Thoracic aorta (tissue), 2 donors: Measurements from ENCODE around the gene TRHDE. TPM values are rescaled to one million over a fixed set of nuclear protein-coding genes. Genes with fewer than 3 reads are reported as not detected.

Experiments
- ATAC-seq: fragments of 150-250 bp; one replicate; pipeline ENCODE4 v1.8.0; 2017; ENCODE audit warnings: low read depth; ENCODE audit not compliant: insufficient number of reproducible peaks, low FRiP score
- DNase-seq: peaks from one replicate; pipeline ENCODE4 v3.0.0-alpha.2; 2020; ENCODE audit warnings: low spot score
- H3K27ac ChIP-seq, 2 donors: fragments of 200-600 bp; sonication (generic); 1 replicate in 1 of 2; 2 replicates in 1 of 2; pipeline ENCODE4 v1.5.1; 2016; ENCODE audit warnings: mild to moderate bottlenecking in 2 of 2, moderate library complexity in 2 of 2
- H3K27me3 ChIP-seq: fragments of 200-600 bp; sonication (generic); replicated peaks from 2 replicates; pipeline ENCODE4 v1.6.0; 2016; ENCODE audit warnings: mild to moderate bottlenecking; ENCODE audit not compliant: insufficient read depth
- H3K36me3 ChIP-seq: fragments of 200-600 bp; sonication (generic); one replicate; pipeline ENCODE4 v1.5.1; 2016
- H3K4me1 ChIP-seq, 2 donors: fragments of 200-600 bp; sonication (generic); 1 replicate in 1 of 2; 2 replicates in 1 of 2; pipeline versions ENCODE4 v1.5.1 to v1.6.0; 2016; ENCODE audit warnings: low read depth in 2 of 2, mild to moderate bottlenecking in 1 of 2; ENCODE audit not compliant: control insufficient read depth in 1 of 2
- H3K4me3 ChIP-seq: fragments of 200-600 bp; sonication (generic); 2 replicates; pipeline ENCODE4 v1.5.1; 2016; ENCODE audit warnings: mild to moderate bottlenecking
- H3K9me3 ChIP-seq: fragments of 200-600 bp; sonication (generic); 2 replicates; pipeline ENCODE4 v1.5.1; 2016
- CTCF ChIP-seq: fragments of 200-600 bp; sonication (generic); IDR thresholded peaks from one replicate; pipeline ENCODE4 v1.5.1; 2019; ENCODE audit warnings: antibody characterized with exemption
- total RNA-seq, 2 donors: library from RNA; depleted of rRNA; stranded (reverse); fragments of >200 nt; gene quantifications; one replicate each; pipeline versions ENCODE4 v1.1.0 to v1.2.3, GENCODE V29; 2016

The TRHDE gene
- total RNA-seq, 2 donors from 2014 or later: 3.5 to 3.7 TPM

- Histone ChIP-seq H3K27ac (no peak overlapping the region), H3K36me3 (no peaks in the 10 kb centered on the region), H3K4me1 (peaks cover 0 to 5% of the 10 kb centered on the region in 2 donors), H3K4me3 (no peak overlapping the region), H3K9me3 (no peaks in the 10 kb centered on the region), H3K27me3 (no peaks in the 10 kb centered on the region)
- TF ChIP-seq CTCF: no peak
- ATAC-seq (no peak), DNase-seq (no peak)
Measured at GRCh38 chr12:72521326-72521725, 249.2 kb downstream of the TRHDE start.

- H3K9me3 ChIP-seq: no peaks in the 10 kb centered on the region
- H3K4me1 ChIP-seq: peaks cover 0 to 5% of the 10 kb centered on the region in 2 donors
- no peaks in the 10 kb centered on the region for H3K36me3 ChIP-seq
- H3K27ac ChIP-seq: no peak overlapping the region
- ATAC-seq (no peak), DNase-seq (no peak)
- no peaks in the 10 kb centered on the region for H3K27me3 ChIP-seq
- TF ChIP-seq CTCF: no peak
- no peak overlapping the region for H3K4me3 ChIP-seq
Measured at GRCh38 chr12:72522411-72522810, 250.2 kb downstream of the TRHDE start.

- no peaks in the 10 kb centered on the region for H3K9me3 ChIP-seq
- H3K4me1 ChIP-seq: peaks cover 0 to 5% of the 10 kb centered on the region in 2 donors
- DNase-seq (no peak), ATAC-seq (no peak)
- TF ChIP-seq CTCF: no peak
- no peaks in the 10 kb centered on the region for H3K36me3 ChIP-seq
- no peak overlapping the region for H3K27ac ChIP-seq
- no peaks in the 10 kb centered on the region for H3K27me3 ChIP-seq
- no peak overlapping the region for H3K4me3 ChIP-seq
Measured at GRCh38 chr12:72523754-72524153, 251.6 kb downstream of the TRHDE start.

- no peak overlapping the region for H3K4me3 ChIP-seq
- TF ChIP-seq CTCF: no peak
- no peaks in the 10 kb centered on the region for H3K36me3 ChIP-seq
- no peaks in the 10 kb centered on the region for H3K9me3 ChIP-seq
- no peak for ATAC-seq
- H3K27me3 ChIP-seq: no peaks in the 10 kb centered on the region
- H3K4me1 ChIP-seq: no peaks in the 10 kb centered on the region
- H3K27ac ChIP-seq: no peak overlapping the region
- no peak for DNase-seq
Measured at GRCh38 chr12:72535212-72535990, 263.2 kb downstream of the TRHDE start.

- ATAC-seq (no peak), DNase-seq (no peak)
- Histone ChIP-seq H3K36me3 (no peaks in the 10 kb centered on the region), H3K27me3 (no peaks in the 10 kb centered on the region), H3K4me1 (no peaks in the 10 kb centered on the region), H3K9me3 (no peaks in the 10 kb centered on the region), H3K27ac (no peak overlapping the region), H3K4me3 (no peak overlapping the region)
- TF ChIP-seq CTCF: no peak
Measured at GRCh38 chr12:72540811-72541210, 268.6 kb downstream of the TRHDE start.
